ENCODE results near the gene SLC26A2.

Gene SLC26A2

GRCh38 chr5:149996205-149996890, 35.8 kb downstream of the SLC26A2 start:
- no peak for DNase-seq
- TF ChIP-seq POLR2A (IDR thresholded peaks at IDR 0.05; ENCODE audit: low read length) (no peak), GATA1 (IDR thresholded peaks at IDR 0.05; ENCODE audit: low read depth, low read length) (no peak)

GRCh38 chr5:149998281-149998680, 37.7 kb downstream of the SLC26A2 start:
- DNase-seq: no peak
- TF ChIP-seq POLR2A (IDR thresholded peaks at IDR 0.05; ENCODE audit: low read length): no peak
- no peak for TF ChIP-seq GATA1 (IDR thresholded peaks at IDR 0.05; ENCODE audit: low read depth, low read length)

GRCh38 chr5:149999359-149999758, 38.8 kb downstream of the SLC26A2 start:
- TF ChIP-seq POLR2A (IDR thresholded peaks at IDR 0.05; ENCODE audit: low read length) (no peak), GATA1 (IDR thresholded peaks at IDR 0.05; ENCODE audit: low read depth, low read length) (no peak)
- no peak for DNase-seq

GRCh38 chr5:149999866-150000255, 39.3 kb downstream of the SLC26A2 start:
- no peak for DNase-seq
- TF ChIP-seq POLR2A (IDR thresholded peaks at IDR 0.05; ENCODE audit: low read length): no peak
- TF ChIP-seq GATA1 (IDR thresholded peaks at IDR 0.05; ENCODE audit: low read depth, low read length): no peak

- peak; percentile 92 to 93 for DNase-seq
- no peak for TF ChIP-seq GATA1 (IDR thresholded peaks at IDR 0.05; ENCODE audit: low read depth, low read length)
- TF ChIP-seq POLR2A (IDR thresholded peaks at IDR 0.05; ENCODE audit: low read length): peak; percentile 95
Observed at GRCh38 chr5:150000256-150000989, 39.9 kb downstream of the SLC26A2 start, which contains the start of the genes HMGXB3 and TIGD6. Gene HMGXB3 (plus strand): TSS chr5:150000739. CDS start chr5:150004853, 4,114 bp downstream. Gene TIGD6 (minus strand): TSS chr5:150000654. CDS start chr5:149996348, 4,306 bp downstream.

- DNase-seq: peak; percentile 71 to 81
- no peak for TF ChIP-seq POLR2A (IDR thresholded peaks at IDR 0.05; ENCODE audit: low read length)
- no peak for TF ChIP-seq GATA1 (IDR thresholded peaks at IDR 0.05; ENCODE audit: low read depth, low read length)
Observed at GRCh38 chr5:150000990-150001659, 40.6 kb downstream of the SLC26A2 start.

- TF ChIP-seq POLR2A (IDR thresholded peaks at IDR 0.05; ENCODE audit: low read length) (no peak), GATA1 (IDR thresholded peaks at IDR 0.05; ENCODE audit: low read depth, low read length) (no peak)
- DNase-seq: peak; percentile 84 to 86
Observed at GRCh38 chr5:150001660-150002486, 41.3 kb downstream of the SLC26A2 start.

GRCh38 chr5:150006318-150006717, 45.8 kb downstream of the SLC26A2 start:
- no peak for DNase-seq
- TF ChIP-seq GATA1 (IDR thresholded peaks at IDR 0.05; ENCODE audit: low read depth, low read length) (no peak), POLR2A (IDR thresholded peaks at IDR 0.05; ENCODE audit: low read length) (no peak)

- TF ChIP-seq GATA1 (IDR thresholded peaks at IDR 0.05; ENCODE audit: low read depth, low read length) (no peak), POLR2A (IDR thresholded peaks at IDR 0.05; ENCODE audit: low read length) (no peak)
- no peak for DNase-seq
Observed at GRCh38 chr5:150007050-150007449, 46.5 kb downstream of the SLC26A2 start.

GRCh38 chr5:150009671-150010387, 49.3 kb downstream of the SLC26A2 start:
- no peak for DNase-seq
- no peak for TF ChIP-seq POLR2A (IDR thresholded peaks at IDR 0.05; ENCODE audit: low read length)
- no peak for TF ChIP-seq GATA1 (IDR thresholded peaks at IDR 0.05; ENCODE audit: low read depth, low read length)

- TF ChIP-seq GATA1 (IDR thresholded peaks at IDR 0.05; ENCODE audit: low read depth, low read length) (no peak), POLR2A (IDR thresholded peaks at IDR 0.05; ENCODE audit: low read length) (no peak)
- no peak for DNase-seq
Observed at GRCh38 chr5:150013931-150014330, 53.4 kb downstream of the SLC26A2 start.

GRCh38 chr5:150014456-150014855, 53.9 kb downstream of the SLC26A2 start:
- TF ChIP-seq POLR2A (IDR thresholded peaks at IDR 0.05; ENCODE audit: low read length): no peak
- no peak for TF ChIP-seq GATA1 (IDR thresholded peaks at IDR 0.05; ENCODE audit: low read depth, low read length)

GRCh38 chr5:150015415-150015814, 54.9 kb downstream of the SLC26A2 start:
- TF ChIP-seq POLR2A (IDR thresholded peaks at IDR 0.05; ENCODE audit: low read length): no peak
- no peak for TF ChIP-seq GATA1 (IDR thresholded peaks at IDR 0.05; ENCODE audit: low read depth, low read length)
- no peak for DNase-seq

More at GRCh38 chr5:150014456-150014855, 53.9 kb downstream of the SLC26A2 start:
- no peak for DNase-seq
